Mammary epithelial cell (primary cell): ENCODE measurements around the gene HS3ST1.

Experiments
- CTCF ChIP-seq, 2 donors: IDR thresholded peaks in 1 of 2; conservative IDR thresholded peaks in 1 of 2; 2 replicates each; pipeline ENCODE4 v1.5.1; 2011 to 2012; ENCODE audit warnings: inconsistent platforms in 2 of 2, low read length in 2 of 2, mild to moderate bottlenecking in 2 of 2, control low read depth in 1 of 2, low read depth in 1 of 2; ENCODE audit not compliant: insufficient read depth in 1 of 2; ENCODE audit errors: extremely low read depth in 1 of 2
- EZH2 ChIP-seq: IDR thresholded peaks from 2 replicates; pipeline ENCODE4 v1.6.1; 2012; ENCODE audit warnings: low read length, inconsistent platforms, borderline replicate concordance

GRCh38 chr4:11426731-11427120 lies 2.0 kb downstream of the HS3ST1 start:
- no peak for TF ChIP-seq CTCF (conservative IDR thresholded peaks at IDR 0.05 in 1 of 2, IDR thresholded peaks at IDR 0.05 in 1 of 2; ENCODE audit: extremely low read depth in 1 of 2, insufficient read depth in 1 of 2, low read depth in 1 of 2, low read length in 2 of 2)
- TF ChIP-seq EZH2 = no peak
